ENCODE data around the gene PTOV1. TPM values are rescaled to one million over a fixed set of nuclear protein-coding genes. Genes with fewer than 3 reads are reported as not detected.

PTOV1 gene
- total RNA-seq, 1 experiment from 2014 or later = 296 TPM

DNA sequence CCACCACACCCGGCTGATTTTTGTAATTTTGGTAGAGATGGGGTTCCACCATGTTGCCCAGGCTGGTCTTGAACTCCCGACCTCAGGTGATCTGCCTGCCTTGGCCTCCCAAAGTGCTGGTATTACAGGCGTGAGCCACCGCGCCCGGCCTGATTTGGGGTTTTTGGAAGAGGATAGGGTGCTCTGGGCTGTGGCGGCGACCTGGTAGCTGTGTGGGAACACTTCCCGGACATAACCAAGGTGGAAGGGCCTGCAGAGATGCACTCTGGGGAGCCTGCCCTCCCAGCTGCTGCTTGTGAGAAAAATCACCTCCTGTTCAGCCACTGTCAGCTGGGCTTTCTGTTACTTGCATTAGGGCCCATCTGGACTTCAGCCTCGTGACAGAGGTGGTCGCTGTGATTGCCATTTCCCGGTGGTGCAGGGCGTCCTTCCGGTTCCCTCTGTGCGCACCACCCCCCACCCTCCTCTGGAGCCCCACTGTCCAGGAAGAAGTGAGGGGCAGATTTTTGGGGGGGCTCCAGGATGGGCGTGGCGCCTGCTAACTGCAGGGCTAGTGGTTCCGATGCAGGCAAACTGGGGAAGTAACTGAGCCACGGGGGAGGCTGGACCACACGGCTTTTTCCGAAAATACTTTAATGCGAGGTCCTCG, 38.2 kb downstream of the PTOV1 start (continued):
- no peak for TF ChIP-seq ZNF219 (CRISPR knock-in tag; IDR thresholded peaks at IDR 0.05; ENCODE audit: borderline replicate concordance)
- TF ChIP-seq, protein P1, sequence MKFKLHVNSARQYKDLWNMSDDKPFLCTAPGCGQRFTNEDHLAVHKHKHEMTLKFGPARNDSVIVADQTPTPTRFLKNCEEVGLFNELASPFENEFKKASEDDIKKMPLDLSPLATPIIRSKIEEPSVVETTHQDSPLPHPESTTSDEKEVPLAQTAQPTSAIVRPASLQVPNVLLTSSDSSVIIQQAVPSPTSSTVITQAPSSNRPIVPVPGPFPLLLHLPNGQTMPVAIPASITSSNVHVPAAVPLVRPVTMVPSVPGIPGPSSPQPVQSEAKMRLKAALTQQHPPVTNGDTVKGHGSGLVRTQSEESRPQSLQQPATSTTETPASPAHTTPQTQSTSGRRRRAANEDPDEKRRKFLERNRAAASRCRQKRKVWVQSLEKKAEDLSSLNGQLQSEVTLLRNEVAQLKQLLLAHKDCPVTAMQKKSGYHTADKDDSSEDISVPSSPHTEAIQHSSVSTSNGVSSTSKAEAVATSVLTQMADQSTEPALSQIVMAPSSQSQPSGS (CRISPR knock-in tag; IDR thresholded peaks at IDR 0.05; ENCODE audit: borderline replicate concordance, low read depth) = no peak

DNA sequence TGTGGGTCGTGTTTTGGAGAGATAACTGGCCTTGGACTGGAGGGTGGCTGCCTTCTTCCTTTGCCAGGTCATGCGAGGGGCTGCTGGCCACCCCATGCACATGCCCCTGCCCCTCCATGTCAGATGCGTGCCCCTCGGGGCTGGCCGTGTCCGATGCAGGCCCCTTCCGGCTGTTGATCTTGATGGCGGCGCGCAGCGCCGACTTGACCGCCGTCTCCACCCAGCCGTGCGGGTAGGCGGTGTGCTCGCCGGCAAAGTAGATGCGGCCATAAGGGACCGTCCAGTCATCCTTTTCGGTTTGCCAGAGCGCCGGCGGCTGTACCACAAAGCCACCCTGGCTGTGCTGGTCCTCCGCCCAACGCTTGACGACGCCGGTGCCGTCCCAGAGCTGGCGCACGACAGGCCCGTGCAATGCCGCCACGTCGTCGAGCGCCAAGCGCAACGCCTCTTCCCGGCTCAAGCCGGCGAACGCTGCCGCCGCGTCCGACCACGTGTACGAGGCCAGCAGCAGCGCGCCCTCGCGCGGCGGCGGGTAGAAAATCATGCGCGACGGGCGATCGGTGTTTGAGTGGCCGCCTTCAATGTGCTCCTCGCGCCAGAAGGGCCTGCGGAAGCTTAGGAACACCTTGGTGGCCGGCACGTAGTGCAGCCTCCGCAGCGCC, 38.9 kb downstream of the PTOV1 start:
- Mint-ChIP-seq H3K27ac (peak overlapping the region; percentile 95; the same call in 1 of the 2 replicates), H3K27me3 (ENCODE audit: low read depth) (peaks cover 43% of the 10 kb centered on the region), H3K4me3 (peak overlapping the region; percentile 73), H3K36me3 (peaks cover 25% of the 10 kb centered on the region), H3K4me1 (peaks cover 11% of the 10 kb centered on the region), H3K9me3 (no peaks in the 10 kb centered on the region)
- ATAC-seq (peak; percentile 76), DNase-seq (ENCODE audit: low spot score) (peak; percentile 89)
- CTCF ChIA-PET = interaction anchor here (0.9 to 2.5 kb wide), 22 partner anchors 9 to 172 kb away, joined by 3 to 18 read pairs (median 5); partner anchors contain the start of genes AKT1S1, ATF5, FUZ and NUP62
- POLR2A ChIA-PET = interaction anchor here (0.9 to 2.4 kb wide), 3 partner anchors 13 to 40 kb away, joined by 6 to 13 read pairs (median 11); partner anchors contain the start of genes AKT1S1, ATF5, NUP62 and TBC1D17
- TF ChIP-seq ZBTB21 (CRISPR knock-in tag; IDR thresholded peaks at IDR 0.05; ENCODE audit: borderline replicate concordance) (peak; percentile 98), MYBL2 (CRISPR knock-in tag; IDR thresholded peaks at IDR 0.05) (peak; percentile 99), ATF1 (CRISPR knock-in tag; IDR thresholded peaks at IDR 0.05) (peak; percentile 99), SOX15 (CRISPR knock-in tag; IDR thresholded peaks at IDR 0.05) (no peak), CREM (CRISPR knock-in tag; IDR thresholded peaks at IDR 0.05) (peak; percentile 96), CBFB (CRISPR knock-in tag; IDR thresholded peaks at IDR 0.05; ENCODE audit: low read depth) (peak; percentile 96; the same call in 1 of the 2 replicates), CREB1 (CRISPR knock-in tag; IDR thresholded peaks at IDR 0.05) (peak; percentile 100), IRF2 (CRISPR knock-in tag; IDR thresholded peaks at IDR 0.05; ENCODE audit: borderline replicate concordance, low read depth) (peak; percentile 96), KAT7 (CRISPR knock-in tag; IDR thresholded peaks at IDR 0.05; ENCODE audit: borderline replicate concordance) (peak; percentile 100), ZNF671 (CRISPR knock-in tag; IDR thresholded peaks at IDR 0.05) (no peak), JAZF1 (CRISPR knock-in tag; IDR thresholded peaks at IDR 0.05) (no peak), JUN (CRISPR knock-in tag; IDR thresholded peaks at IDR 0.05) (peak; percentile 99), FOXK1 (CRISPR knock-in tag; IDR thresholded peaks at IDR 0.05) (peak; percentile 99), ETV6 (CRISPR knock-in tag; IDR thresholded peaks at IDR 0.05) (peak; percentile 100), ESRRA (CRISPR knock-in tag; IDR thresholded peaks at IDR 0.05; ENCODE audit: borderline replicate concordance) (peak; percentile 99), TEAD1 (CRISPR knock-in tag; IDR thresholded peaks at IDR 0.05) (peak; percentile 100), ZNF317 (CRISPR knock-in tag; IDR thresholded peaks at IDR 0.05; ENCODE audit: borderline replicate concordance, low read depth) (peak; percentile 88), ZNF396 (CRISPR knock-in tag; IDR thresholded peaks at IDR 0.05; ENCODE audit: borderline replicate concordance) (no peak)
- TF ChIP-seq, protein P2, sequence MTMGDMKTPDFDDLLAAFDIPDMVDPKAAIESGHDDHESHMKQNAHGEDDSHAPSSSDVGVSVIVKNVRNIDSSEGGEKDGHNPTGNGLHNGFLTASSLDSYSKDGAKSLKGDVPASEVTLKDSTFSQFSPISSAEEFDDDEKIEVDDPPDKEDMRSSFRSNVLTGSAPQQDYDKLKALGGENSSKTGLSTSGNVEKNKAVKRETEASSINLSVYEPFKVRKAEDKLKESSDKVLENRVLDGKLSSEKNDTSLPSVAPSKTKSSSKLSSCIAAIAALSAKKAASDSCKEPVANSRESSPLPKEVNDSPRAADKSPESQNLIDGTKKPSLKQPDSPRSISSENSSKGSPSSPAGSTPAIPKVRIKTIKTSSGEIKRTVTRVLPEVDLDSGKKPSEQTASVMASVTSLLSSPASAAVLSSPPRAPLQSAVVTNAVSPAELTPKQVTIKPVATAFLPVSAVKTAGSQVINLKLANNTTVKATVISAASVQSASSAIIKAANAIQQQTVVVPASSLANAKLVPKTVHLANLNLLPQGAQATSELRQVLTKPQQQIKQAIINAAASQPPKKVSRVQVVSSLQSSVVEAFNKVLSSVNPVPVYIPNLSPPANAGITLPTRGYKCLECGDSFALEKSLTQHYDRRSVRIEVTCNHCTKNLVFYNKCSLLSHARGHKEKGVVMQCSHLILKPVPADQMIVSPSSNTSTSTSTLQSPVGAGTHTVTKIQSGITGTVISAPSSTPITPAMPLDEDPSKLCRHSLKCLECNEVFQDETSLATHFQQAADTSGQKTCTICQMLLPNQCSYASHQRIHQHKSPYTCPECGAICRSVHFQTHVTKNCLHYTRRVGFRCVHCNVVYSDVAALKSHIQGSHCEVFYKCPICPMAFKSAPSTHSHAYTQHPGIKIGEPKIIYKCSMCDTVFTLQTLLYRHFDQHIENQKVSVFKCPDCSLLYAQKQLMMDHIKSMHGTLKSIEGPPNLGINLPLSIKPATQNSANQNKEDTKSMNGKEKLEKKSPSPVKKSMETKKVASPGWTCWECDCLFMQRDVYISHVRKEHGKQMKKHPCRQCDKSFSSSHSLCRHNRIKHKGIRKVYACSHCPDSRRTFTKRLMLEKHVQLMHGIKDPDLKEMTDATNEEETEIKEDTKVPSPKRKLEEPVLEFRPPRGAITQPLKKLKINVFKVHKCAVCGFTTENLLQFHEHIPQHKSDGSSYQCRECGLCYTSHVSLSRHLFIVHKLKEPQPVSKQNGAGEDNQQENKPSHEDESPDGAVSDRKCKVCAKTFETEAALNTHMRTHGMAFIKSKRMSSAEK (CRISPR knock-in tag; IDR thresholded peaks at IDR 0.05; ENCODE audit: borderline replicate concordance) = peak; percentile 76; the same call in 1 of the 2 replicates
- TF ChIP-seq, protein P3, sequence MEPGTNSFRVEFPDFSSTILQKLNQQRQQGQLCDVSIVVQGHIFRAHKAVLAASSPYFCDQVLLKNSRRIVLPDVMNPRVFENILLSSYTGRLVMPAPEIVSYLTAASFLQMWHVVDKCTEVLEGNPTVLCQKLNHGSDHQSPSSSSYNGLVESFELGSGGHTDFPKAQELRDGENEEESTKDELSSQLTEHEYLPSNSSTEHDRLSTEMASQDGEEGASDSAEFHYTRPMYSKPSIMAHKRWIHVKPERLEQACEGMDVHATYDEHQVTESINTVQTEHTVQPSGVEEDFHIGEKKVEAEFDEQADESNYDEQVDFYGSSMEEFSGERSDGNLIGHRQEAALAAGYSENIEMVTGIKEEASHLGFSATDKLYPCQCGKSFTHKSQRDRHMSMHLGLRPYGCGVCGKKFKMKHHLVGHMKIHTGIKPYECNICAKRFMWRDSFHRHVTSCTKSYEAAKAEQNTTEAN (CRISPR knock-in tag; IDR thresholded peaks at IDR 0.05) = peak; percentile 99
- TF ChIP-seq, protein P1 (CRISPR knock-in tag; IDR thresholded peaks at IDR 0.05; ENCODE audit: borderline replicate concordance, low read depth) = peak; percentile 97
- TF ChIP-seq, protein P4, sequence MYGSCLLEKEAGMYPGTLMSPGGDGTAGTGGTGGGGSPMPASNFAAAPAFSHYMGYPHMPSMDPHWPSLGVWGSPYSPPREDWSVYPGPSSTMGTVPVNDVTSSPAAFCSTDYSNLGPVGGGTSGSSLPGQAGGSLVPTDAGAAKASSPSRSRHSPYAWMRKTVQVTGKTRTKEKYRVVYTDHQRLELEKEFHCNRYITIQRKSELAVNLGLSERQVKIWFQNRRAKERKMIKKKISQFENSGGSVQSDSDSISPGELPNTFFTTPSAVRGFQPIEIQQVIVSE (CRISPR knock-in tag; IDR thresholded peaks at IDR 0.05; ENCODE audit: borderline replicate concordance) = no peak
- TF ChIP-seq, protein P5, sequence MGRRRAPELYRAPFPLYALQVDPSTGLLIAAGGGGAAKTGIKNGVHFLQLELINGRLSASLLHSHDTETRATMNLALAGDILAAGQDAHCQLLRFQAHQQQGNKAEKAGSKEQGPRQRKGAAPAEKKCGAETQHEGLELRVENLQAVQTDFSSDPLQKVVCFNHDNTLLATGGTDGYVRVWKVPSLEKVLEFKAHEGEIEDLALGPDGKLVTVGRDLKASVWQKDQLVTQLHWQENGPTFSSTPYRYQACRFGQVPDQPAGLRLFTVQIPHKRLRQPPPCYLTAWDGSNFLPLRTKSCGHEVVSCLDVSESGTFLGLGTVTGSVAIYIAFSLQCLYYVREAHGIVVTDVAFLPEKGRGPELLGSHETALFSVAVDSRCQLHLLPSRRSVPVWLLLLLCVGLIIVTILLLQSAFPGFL (CRISPR knock-in tag; IDR thresholded peaks at IDR 0.05; ENCODE audit: borderline replicate concordance) = peak; percentile 97; the same call in 1 of the 2 replicates

All from WTC11 (cell line).